ENCODE data around the gene MAGED1.

DNA sequence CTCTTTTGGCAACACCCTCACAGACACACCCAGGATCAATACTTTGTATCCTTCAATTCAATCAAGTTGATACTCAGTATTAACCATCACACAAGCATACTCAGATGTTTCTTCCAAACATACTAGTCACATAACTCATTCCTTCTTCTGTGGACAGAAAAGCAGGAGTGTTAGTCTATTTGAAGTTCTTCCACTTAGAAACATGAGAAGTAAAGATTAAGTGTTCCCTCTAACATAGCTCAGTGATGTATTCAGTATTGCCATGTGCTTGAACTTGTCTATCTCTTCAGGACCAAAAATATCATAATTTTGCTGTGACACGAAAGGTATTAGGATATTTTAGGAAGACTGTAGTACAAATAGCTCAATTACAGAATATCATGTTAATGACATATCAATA, 25.8 kb upstream of the MAGED1 start:
- TF ChIP-seq, protein P1, sequence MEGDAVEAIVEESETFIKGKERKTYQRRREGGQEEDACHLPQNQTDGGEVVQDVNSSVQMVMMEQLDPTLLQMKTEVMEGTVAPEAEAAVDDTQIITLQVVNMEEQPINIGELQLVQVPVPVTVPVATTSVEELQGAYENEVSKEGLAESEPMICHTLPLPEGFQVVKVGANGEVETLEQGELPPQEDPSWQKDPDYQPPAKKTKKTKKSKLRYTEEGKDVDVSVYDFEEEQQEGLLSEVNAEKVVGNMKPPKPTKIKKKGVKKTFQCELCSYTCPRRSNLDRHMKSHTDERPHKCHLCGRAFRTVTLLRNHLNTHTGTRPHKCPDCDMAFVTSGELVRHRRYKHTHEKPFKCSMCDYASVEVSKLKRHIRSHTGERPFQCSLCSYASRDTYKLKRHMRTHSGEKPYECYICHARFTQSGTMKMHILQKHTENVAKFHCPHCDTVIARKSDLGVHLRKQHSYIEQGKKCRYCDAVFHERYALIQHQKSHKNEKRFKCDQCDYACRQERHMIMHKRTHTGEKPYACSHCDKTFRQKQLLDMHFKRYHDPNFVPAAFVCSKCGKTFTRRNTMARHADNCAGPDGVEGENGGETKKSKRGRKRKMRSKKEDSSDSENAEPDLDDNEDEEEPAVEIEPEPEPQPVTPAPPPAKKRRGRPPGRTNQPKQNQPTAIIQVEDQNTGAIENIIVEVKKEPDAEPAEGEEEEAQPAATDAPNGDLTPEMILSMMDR (IDR thresholded peaks at IDR 0.05), result no peak
- TF ChIP-seq POLR2A (IDR thresholded peaks at IDR 0.05), result no peak
